Natural killer cell (primary cell): Measurements from ENCODE around the gene NCBP3. TPM values are rescaled to one million over a fixed set of nuclear protein-coding genes. Genes with fewer than 3 reads are reported as not detected.
A peak's percentile ranks its signal among the peaks of the same experiment; 100 is the strongest.

Source experiments
- ATAC-seq, 3 donors: fragments of 150-1000 bp in 2 of 3; fragments of 200-7000 bp in 1 of 3; cut with Tn5 transposase; 1 replicate in 1 of 3; 2 replicates in 2 of 3; pipeline ENCODE4 v1.10.0; 2021; ENCODE audit warnings: mild to moderate bottlenecking in 2 of 3, moderate library complexity in 2 of 3
- DNase-seq, 2 donors: peaks; one replicate each; pipeline versions ENCODE4 v3.0.0 to v3.0.0-alpha.2; 2013 to 2021; ENCODE audit warnings: mixed read lengths in 1 of 2
- H3K27ac ChIP-seq: one replicate; pipeline ENCODE4 v1.5.1; 2013; ENCODE audit warnings: mild to moderate bottlenecking, low read length
- H3K27me3 ChIP-seq: one replicate; pipeline ENCODE4 v1.6.1; 2013; ENCODE audit warnings: low read length; ENCODE audit not compliant: control insufficient read depth, insufficient read depth
- H3K36me3 ChIP-seq: one replicate; pipeline ENCODE4 v1.6.1; 2013; ENCODE audit warnings: low read length; ENCODE audit not compliant: control insufficient read depth, insufficient read depth
- H3K4me1 ChIP-seq: one replicate; pipeline ENCODE4 v1.6.1; 2013; ENCODE audit warnings: low read length; ENCODE audit not compliant: control insufficient read depth, insufficient read depth
- H3K4me3 ChIP-seq: one replicate; pipeline ENCODE4 v1.5.1; 2013; ENCODE audit warnings: low read length
- H3K9me3 ChIP-seq: one replicate; pipeline ENCODE4 v1.6.1; 2013; ENCODE audit warnings: low read length; ENCODE audit not compliant: control insufficient read depth, insufficient read depth
- H3K27ac Mint-ChIP-seq, 2 donors: one replicate each; pipeline ENCODE4 v1.8.0; 2022; ENCODE audit warnings: mild to moderate bottlenecking in 2 of 2, mixed read lengths in 2 of 2, moderate library complexity in 1 of 2
- H3K27me3 Mint-ChIP-seq, 2 donors: one replicate each; pipeline ENCODE4 v1.8.0; 2022; ENCODE audit warnings: low read depth in 2 of 2, mixed read lengths in 2 of 2
- H3K36me3 Mint-ChIP-seq: one replicate; pipeline ENCODE4 v1.8.0; 2022; ENCODE audit warnings: mixed read lengths
- H3K4me1 Mint-ChIP-seq, 2 donors: one replicate each; pipeline ENCODE4 v1.8.0; 2022; ENCODE audit warnings: mixed read lengths in 2 of 2
- H3K4me3 Mint-ChIP-seq: one replicate; pipeline ENCODE4 v1.8.0; 2022; ENCODE audit warnings: mild to moderate bottlenecking, moderate library complexity, mixed read lengths
- H3K9me3 Mint-ChIP-seq, 2 donors: one replicate each; pipeline ENCODE4 v1.8.0; 2022; ENCODE audit warnings: mixed read lengths in 2 of 2
- WGBS: methylation state at CpG from one replicate; pipeline ENCODE4 v1.1.7; 2013; ENCODE audit warnings: missing lambda C conversion rate; ENCODE audit not compliant: insufficient coverage; 5-methylcytosine and 5-hydroxymethylcytosine counted together
- intact Hi-C: fragments of 100-400 bp; cut with micrococcal nuclease; formaldehyde crosslinking; loops from one replicate; pipeline ENCODE4 v1.14.2; 2022
- total RNA-seq, 4 donors: library from RNA; stranded (reverse); fragments of 120-200 nt in 1 of 4; gene quantifications; one replicate each; pipeline versions ENCODE4 v1.2.3 to v1.2.4, GENCODE V29; 2013 to 2022
- TF ChIP-seq, protein P1 (sequence below): fragments of 200-600 bp; IDR thresholded peaks from one replicate; pipeline ENCODE4 v1.8.0; 2022; ENCODE audit warnings: antibody characterized with exemption

Gene NCBP3
- total RNA-seq, 3 donors from 2014 or later (not counting 1 experiment from before 2014, with no cell fraction given), result 55.9 to 60.7 (median 58.1) TPM

DNA sequence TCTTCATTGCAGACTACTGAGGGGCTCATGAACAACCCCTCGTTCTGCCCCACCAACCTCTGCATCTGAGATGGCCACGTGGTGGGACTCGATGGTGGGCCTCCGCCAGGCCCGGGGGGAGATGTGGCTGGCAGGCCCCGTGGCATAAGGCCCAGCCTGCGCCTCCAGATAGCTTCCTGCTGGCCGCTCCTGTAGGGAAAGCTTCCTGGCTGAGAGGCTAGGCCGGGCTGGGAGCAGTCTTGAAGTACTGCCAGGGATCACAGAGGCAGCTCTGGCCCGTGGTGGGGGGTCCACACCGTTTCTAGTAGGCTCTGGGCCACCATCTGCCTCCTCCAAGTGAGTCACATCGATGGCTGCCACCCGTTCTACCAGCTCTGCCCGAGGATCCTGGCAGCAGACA, 39.2 kb upstream of the NCBP3 start:
- WGBS, result 93% methylated on average over 14 of the region's 14 CpGs
- TF ChIP-seq, protein P1, sequence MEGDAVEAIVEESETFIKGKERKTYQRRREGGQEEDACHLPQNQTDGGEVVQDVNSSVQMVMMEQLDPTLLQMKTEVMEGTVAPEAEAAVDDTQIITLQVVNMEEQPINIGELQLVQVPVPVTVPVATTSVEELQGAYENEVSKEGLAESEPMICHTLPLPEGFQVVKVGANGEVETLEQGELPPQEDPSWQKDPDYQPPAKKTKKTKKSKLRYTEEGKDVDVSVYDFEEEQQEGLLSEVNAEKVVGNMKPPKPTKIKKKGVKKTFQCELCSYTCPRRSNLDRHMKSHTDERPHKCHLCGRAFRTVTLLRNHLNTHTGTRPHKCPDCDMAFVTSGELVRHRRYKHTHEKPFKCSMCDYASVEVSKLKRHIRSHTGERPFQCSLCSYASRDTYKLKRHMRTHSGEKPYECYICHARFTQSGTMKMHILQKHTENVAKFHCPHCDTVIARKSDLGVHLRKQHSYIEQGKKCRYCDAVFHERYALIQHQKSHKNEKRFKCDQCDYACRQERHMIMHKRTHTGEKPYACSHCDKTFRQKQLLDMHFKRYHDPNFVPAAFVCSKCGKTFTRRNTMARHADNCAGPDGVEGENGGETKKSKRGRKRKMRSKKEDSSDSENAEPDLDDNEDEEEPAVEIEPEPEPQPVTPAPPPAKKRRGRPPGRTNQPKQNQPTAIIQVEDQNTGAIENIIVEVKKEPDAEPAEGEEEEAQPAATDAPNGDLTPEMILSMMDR, result no peak
- no peaks in the 10 kb centered on the region for H3K9me3 Mint-ChIP-seq
- no peak overlapping the region for H3K4me3 ChIP-seq
- no peaks in the 10 kb centered on the region for H3K9me3 ChIP-seq
- H3K4me3 Mint-ChIP-seq, result no peak overlapping the region
- H3K27ac Mint-ChIP-seq, result peak overlapping the region in 1 of 2 donors; percentile 30
- H3K27me3 ChIP-seq, result no peaks in the 10 kb centered on the region
- no peak overlapping the region for H3K27ac ChIP-seq
- DNase-seq (no peak), ATAC-seq (no peak)
- no peaks in the 10 kb centered on the region for H3K36me3 ChIP-seq
- peaks cover 13 to 26% of the 10 kb centered on the region in 2 donors for H3K4me1 Mint-ChIP-seq
- H3K4me1 ChIP-seq, result peaks cover 18% of the 10 kb centered on the region
- H3K27me3 Mint-ChIP-seq, result no peaks in the 10 kb centered on the region
- no peaks in the 10 kb centered on the region for H3K36me3 Mint-ChIP-seq
- intact Hi-C loops, result no loop called here

DNA sequence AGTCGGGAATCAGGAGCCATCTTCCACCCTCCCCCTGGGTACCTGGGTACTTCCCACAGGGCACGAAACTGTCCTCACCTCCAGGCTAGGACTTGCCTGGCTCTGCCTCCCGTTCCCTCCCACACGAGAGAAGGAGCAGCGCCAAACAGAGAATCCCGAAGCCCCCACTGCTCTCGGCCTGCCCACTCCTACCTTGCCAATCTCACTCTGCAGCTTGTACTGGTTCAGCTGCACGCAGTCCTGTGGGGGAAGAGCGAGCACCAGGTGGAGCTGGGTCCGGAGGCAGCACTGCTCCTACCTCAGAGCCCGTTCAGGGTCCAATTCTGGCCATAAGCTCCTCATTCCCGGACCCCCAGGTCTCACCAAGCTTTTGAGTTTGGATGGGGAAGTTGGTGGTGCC, 38.1 kb upstream of the NCBP3 start:
- H3K4me3 ChIP-seq, result no peak overlapping the region
- ATAC-seq, result no peak
- 94% methylated on average over 12 of the region's 12 CpGs for WGBS
- no peaks in the 10 kb centered on the region for H3K9me3 ChIP-seq
- peaks cover 13 to 25% of the 10 kb centered on the region in 2 donors for H3K4me1 Mint-ChIP-seq
- TF ChIP-seq, protein P1, result no peak
- H3K27me3 Mint-ChIP-seq, result no peaks in the 10 kb centered on the region
- H3K9me3 Mint-ChIP-seq, result no peaks in the 10 kb centered on the region
- peaks cover 18% of the 10 kb centered on the region for H3K4me1 ChIP-seq
- H3K27ac Mint-ChIP-seq, result no peak overlapping the region
- no peak overlapping the region for H3K4me3 Mint-ChIP-seq
- DNase-seq, result no peak
- no peaks in the 10 kb centered on the region for H3K36me3 Mint-ChIP-seq
- H3K27ac ChIP-seq, result no peak overlapping the region
- H3K27me3 ChIP-seq, result no peaks in the 10 kb centered on the region
- intact Hi-C loops, result no loop called here
- H3K36me3 ChIP-seq, result no peaks in the 10 kb centered on the region

DNA sequence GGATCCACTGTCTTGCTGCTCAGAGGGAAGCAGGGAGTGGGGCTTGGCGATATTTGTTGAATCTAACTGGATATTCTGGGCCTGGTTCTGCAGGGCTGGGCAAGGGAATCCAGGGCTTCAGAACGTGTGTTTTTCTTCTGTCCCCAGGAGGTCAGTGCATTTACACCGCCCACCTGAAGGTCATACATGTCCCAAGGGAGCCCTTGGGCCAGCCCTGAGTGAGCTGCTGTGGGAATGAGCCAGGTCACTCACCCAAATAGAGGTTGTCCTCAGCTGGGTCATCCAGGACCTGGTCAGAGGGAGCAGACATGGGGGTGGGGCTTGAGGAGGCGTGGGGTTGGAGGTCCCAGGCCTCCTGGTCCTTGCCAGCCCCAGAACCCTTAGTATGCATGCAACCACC, 36.2 kb upstream of the NCBP3 start:
- Mint-ChIP-seq H3K27ac (no peak overlapping the region), H3K4me1 (peaks cover 12 to 18% of the 10 kb centered on the region in 2 donors), H3K4me3 (no peak overlapping the region), H3K36me3 (no peaks in the 10 kb centered on the region), H3K9me3 (no peaks in the 10 kb centered on the region), H3K27me3 (no peaks in the 10 kb centered on the region)
- no peak overlapping the region for H3K4me3 ChIP-seq
- H3K36me3 ChIP-seq, result no peaks in the 10 kb centered on the region
- intact Hi-C loops, result no loop called here
- H3K4me1 ChIP-seq, result peaks cover 14% of the 10 kb centered on the region
- no peaks in the 10 kb centered on the region for H3K27me3 ChIP-seq
- no peak for DNase-seq
- H3K27ac ChIP-seq, result no peak overlapping the region
- 89% methylated on average over 4 of the region's 4 CpGs for WGBS
- no peaks in the 10 kb centered on the region for H3K9me3 ChIP-seq
- ATAC-seq, result no peak
- TF ChIP-seq, protein P1, result no peak

DNA sequence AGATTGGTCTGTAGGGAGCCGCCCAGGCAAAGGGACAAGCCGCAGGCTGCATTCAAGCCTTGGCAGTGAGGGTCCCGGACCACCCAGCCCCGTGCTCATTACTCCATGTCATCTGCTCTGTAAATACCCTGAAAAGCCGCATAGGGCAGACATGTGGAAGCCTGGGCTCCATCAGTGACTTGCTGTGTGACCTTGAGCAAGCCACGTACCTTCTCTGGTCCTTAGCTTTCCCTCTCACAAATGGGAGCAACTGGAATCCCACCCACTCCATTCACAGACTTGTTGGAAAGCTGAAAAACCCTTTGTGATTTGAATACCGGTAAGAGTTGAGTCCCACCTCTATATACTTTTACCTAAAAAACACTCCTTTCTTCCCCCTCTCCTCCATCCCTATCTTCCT, 34.9 kb upstream of the NCBP3 start:
- H3K36me3 Mint-ChIP-seq, result no peaks in the 10 kb centered on the region
- no peaks in the 10 kb centered on the region for H3K9me3 Mint-ChIP-seq
- peaks cover 1% of the 10 kb centered on the region for H3K4me1 ChIP-seq
- no peak for ATAC-seq
- no peaks in the 10 kb centered on the region for H3K27me3 ChIP-seq
- 89% methylated on average over 7 of the region's 7 CpGs for WGBS
- H3K27me3 Mint-ChIP-seq, result no peaks in the 10 kb centered on the region
- TF ChIP-seq, protein P1, result no peak
- H3K27ac ChIP-seq, result no peak overlapping the region
- intact Hi-C loops, result no loop called here
- peaks cover 0 to 6% of the 10 kb centered on the region in 2 donors for H3K4me1 Mint-ChIP-seq
- H3K9me3 ChIP-seq, result no peaks in the 10 kb centered on the region
- H3K4me3 Mint-ChIP-seq, result no peak overlapping the region
- DNase-seq, result no peak
- no peak overlapping the region for H3K27ac Mint-ChIP-seq
- no peaks in the 10 kb centered on the region for H3K36me3 ChIP-seq
- H3K4me3 ChIP-seq, result no peak overlapping the region
